Stimulated activated CD8-positive, alpha-beta memory T cell treated with anti-CD3 and anti-CD28 coated beads, Interleukin-12 subunit alpha, Interleukin-12 subunit beta, amount 100 ng/mL, for 24 hours (primary cell): ENCODE data around the gene TXNDC17.
"Not testable (repeated sequence)": the region's sequence is repeated elsewhere in the genome, so short reads cannot be mapped to it uniquely, and the experiment has no call there.

Experiments used
- DNase-seq: peaks from one replicate; pipeline ENCODE4 v3.0.0-alpha.2; 2020; ENCODE audit errors: extremely low read depth

Gene TXNDC17

DNA sequence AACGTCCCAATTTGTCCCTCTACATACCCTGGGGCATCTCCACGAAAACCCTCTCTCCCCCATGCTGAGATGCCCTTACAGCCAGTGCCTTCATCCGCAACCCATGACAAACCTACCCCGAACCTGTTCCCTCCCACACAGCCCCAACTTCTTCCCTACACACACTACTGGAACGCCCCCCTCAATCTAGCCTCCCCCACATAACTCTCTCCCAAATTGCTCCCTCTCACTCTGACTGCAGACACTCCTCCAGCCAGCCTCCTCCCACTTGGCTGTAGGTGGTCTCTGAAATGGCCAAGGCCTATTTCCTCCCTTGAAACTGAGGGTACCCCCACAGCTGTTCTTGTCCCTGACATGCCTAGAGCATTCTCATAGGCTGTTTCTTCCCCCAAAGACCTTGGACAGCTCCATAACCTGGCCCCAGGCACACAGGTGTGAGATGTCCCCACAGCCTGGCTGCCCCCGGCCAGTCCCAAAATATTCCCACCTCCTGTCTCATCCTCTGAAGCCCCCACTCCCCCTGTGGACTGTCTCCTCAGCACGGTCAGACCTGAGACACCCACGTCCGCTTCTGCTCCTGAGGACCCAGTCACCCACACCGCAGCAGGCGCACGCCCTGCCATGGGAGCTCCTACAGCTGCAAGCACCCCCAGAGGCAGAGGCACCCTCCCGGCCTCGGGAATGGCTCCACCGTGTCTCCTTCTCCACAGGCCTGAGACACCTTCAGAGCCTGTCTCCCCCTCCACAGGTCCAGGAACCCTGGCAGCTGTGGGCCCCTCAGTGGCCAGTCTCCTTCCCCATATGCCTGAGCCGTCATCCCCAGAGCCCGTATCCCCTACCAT lies 4.0 kb upstream of the TXNDC17 start:
- DNase-seq = no peak

DNA sequence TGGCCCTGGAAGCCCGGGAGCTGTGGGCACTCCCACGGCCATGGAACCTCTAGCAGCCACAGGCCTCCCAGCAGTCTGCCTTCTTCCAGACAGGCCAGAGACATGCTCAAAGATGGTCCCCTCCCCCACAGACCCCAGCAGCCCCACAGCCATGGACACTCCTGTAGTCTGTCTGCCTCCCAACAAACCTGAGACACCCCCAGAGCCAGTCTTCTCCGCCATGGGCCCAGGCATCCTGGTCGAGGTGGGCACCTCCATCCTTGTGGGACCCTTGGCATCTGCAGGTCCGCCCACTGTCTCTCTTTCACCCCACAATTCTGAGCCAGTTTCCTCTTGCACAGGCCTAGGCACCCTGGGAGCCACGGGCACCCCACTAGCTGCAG lies 3.4 kb upstream of the TXNDC17 start:
- no peak for DNase-seq

DNA sequence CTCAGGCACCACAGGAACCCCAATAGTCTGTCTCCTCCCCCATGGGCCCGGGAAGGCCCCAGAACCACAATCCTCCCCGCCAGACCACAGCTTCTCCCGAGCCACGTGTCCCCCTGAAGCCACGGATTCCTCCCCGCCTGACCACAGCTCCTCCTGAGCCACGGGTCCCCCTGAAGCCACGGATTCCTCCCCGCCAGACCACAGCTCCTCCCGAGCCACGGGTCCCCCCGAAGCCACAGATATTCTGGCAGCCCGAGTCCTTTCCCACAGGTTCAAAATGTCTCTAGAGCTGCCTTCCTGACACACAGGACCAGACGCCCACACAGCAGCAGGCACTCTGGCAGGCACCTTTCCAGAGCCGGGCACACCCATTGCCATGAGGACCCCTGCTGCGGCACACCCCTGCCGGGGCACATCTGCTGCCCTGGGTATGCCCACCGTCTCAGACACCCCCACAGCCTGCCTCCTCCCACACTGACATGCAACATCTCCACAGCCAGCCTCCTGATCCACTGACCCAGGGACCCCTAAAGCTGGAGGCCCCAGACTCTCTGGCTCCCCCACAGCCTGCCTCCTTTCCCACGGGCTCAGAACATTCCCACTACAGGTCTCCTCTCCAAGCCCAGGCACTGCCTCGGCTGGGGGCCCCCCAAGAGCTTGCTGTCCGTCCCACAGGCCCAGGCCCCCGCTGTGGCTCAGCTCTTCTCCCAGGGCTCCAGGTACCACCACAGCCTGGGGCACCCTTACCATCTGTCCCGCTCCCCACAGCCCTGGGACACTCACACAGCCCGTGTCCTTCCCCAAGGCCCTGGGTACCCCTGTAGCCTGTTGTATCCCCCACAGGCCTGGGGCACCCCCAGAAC lies 2.6 kb upstream of the TXNDC17 start:
- no peak for DNase-seq

DNA sequence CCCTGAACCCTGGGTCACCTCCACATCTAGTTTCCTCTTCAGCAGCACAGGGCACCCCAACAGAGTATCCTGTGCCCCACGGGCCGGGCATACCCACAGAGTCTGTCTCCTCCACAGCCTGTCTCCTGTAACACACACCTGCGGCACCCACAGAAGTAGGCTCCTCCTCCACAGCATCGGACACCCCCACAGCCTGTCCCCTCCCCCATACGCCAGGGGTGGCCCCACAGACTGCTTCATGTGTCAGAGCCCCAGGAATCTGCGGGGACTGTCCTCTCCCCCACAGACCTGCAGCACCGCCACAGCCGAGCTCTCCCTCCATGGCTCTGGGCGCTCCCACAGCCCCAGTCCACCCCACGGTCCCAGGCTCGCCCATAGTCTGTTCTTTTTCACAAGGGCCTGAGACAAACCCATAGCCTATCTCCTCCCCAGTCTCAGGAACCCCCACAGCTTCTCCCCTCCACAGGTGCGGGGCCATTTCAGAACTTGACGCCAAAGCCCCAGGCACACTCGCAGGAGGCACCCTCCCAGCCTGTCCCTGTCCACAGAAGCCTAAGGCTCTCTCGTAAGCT lies 1.8 kb upstream of the TXNDC17 start:
- DNase-seq = no peak

DNA sequence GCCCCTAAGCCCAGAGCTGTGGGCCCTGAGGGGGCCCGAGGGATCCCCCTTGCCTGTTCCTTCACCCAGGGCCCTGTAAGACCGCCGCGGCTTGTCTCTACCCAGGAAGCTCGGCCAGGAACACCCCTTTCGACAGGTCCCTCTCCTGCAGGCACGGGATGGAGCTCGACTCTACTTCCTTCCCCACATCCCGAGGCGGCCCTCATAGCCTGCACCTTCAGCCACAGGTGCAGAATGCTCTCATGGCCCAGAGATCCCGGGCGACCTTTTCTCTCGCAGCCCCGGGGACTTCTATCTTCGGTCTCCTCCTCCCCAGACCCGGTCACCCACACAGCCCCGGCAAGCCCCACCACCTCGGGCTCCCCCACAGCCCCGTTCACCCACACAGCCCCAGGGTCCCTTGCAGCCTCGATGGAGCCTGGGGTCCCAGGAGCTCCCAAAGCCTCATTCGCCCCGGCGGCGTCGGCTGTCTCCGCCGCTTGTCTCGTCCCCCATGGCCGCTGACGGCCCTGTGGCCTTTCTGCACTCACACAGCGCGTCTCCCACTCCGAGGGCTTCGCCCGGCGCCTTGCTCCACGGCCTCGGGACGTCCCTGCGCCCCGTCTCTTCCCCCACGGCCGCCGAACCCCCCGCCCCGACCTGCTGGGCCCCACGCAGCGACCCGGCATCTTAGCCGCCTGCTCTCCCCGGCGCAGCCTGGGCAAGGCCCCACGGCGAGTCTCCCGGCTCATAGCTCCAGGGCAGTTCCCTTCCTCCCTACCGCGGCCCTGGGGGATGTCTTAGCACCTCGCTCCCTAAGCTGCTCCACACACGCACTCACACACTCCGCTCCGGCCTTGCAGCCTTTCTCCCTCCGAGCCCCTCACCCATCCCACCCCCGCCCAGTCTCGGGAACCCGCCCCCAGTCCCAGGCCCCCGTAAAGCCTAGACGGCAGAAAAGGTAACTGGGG lies 999 bp upstream of the TXNDC17 start:
- DNase-seq = no peak

DNA sequence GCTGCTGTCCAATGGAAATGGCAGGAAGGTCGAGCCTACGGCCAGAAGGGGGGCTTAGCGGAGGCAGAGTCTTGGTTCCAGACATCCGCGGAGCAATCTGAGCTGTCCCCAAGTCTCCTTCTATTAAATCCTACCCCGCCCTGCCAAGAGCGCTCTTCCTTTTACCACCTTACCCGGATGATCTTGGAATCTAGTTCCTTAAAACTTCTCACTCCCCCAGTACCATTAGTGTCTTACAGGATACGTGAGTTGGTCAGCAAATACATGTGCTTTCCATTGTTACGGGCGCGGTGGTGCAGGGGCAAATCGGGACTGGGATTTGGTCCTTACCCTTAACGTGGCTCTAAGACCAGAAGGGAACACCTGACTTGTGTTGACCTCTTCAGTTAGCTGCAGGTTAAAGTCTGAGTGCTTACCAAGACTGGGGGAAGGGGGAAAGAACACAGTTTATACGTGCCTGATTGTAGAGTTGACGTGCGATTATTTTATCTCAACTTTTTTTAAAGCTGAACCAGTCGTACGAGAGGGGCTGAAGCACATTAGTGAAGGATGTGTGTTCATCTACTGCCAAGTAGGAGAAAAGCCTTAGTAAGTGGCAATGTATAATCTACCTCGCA lies 495 bp downstream of the TXNDC17 start:
- DNase-seq = no peak

DNA sequence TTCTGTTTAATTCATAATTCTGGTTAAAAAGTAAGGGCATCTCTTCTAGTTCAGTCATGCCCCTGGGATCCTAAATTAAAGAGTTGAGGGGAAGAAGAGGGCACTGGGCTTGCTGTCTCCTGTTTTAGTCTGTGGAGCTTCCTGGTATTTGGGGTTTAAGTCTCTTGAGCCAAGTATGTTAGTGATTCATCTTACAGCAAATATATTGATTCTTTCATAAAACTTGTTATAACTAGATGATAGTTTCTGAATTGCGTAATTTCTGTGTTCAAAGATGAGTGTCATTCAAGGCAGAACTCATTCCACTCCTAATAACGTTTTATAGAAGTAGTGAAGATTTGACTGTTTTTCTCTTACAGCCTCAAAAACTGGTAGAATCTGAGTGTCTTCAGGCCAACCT lies 1.7 kb downstream of the TXNDC17 start:
- DNase-seq = no peak

DNA sequence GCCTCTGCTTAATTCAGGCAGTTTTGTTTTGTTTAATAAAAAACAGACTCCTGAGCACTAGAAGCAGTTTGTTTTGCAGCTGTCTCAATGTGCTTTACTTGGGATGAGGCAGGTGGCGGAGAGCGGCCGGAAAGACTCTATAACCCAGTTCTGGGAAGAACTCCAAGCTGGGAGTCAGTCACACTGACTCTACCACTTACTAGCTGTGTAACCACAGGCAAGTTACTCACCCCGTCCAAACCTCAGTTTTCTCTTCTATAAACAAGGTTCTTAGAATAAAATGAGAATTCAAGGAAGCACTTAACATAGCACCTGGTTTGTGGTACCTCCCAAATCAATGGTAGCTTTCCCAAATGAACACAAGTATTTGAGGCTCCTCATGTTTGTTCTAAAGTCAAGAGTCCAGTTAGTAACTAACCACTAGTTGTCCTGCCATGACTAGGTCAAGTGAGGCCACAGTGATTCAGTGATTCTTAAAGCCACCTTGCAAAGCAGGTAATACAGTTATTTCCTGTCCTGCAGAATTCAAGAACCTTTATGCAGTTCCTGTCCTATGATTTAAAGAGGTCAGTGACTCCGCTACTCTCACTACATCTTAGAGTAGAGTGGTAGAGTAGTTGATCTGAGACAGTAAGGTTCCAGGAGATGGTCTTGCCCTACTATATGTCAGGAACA lies 2.7 kb downstream of the TXNDC17 start:
- no peak for DNase-seq

DNA sequence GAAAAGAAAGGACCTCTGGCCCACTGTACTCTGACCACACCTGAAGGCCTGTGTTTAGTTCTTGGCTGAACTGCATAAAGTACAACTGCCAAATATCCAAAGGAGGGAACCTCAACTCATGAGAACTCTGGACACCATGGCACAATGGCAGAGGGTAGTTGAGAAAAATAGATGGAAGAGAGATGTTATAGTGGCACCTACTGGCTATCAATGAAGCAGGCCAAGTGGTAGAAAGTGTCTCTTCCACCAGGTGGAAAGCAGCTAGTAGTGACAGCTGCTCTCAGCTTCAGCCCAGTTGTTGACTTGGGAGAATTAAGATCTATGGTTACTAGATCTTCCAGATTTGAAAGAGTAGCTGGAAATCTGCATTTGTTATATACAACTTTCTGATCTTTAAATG lies 7.3 kb downstream of the TXNDC17 start:
- DNase-seq = no peak

DNA sequence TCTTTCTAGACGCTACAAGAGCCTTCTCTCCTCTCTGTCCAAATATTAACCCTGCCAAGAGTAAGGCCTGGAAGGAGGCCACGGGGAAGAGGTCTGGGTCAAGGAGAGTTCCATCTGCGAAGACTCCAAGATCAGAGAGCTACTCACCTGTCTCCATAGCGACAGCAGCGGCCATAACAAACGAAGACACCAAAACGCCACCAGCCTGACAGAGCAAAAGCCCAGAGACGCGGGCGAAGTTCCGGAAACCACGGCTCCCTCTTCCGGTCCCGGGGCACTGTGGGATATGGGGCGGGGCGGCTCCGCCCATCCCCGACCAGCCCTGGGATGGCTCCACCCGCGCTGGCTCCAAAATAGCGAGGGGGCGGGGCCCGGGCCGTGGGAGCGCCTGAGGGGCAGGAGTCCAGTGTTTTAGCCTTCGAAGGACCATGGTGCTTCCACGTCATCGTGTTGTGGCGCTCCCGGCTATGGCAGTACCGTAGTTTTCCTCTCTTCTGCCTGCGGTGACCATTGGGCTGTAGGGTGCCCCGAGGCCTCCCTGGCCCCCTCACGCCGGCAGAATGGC lies 10.6 kb downstream of the TXNDC17 start, which contains the start of the genes C17orf100 and MED31:
Gene C17orf100, plus strand, starts transcription at position 409 of the 565 bp plus-strand sequence. Its CDS starts 152 bp downstream, at position 561.
Gene MED31, minus strand, starts transcription at position 252 of the 565 bp plus-strand sequence. Its CDS starts 77 bp downstream, at position 175.
- DNase-seq = peak; percentile 87

DNA sequence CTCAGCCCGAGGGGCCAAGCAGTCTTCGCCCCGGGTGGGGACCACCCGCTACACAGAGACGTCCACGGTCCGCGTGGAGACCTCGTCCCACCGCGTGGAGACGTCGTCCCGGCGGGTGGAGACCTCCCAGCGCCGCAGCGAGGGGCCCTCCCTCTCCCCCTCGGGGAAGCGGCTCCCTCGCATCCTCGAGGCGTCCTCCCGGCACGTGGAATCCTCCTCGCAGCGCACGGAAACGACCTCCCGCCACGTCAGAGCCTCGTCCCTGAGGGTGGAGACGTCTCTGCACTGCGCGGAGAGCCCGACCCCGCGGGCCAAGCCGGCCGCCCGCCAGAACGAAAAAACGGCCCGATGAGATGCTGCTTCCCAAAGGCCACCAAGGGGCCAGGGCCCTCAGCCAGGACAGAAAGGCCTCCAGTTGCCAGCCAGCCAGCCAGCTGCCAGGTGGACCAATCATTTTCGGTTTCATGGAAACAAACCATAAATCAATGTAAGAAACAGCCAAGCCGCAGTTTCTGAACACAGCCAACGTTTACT lies 11.1 kb downstream of the TXNDC17 start:
- DNase-seq = no peak

DNA sequence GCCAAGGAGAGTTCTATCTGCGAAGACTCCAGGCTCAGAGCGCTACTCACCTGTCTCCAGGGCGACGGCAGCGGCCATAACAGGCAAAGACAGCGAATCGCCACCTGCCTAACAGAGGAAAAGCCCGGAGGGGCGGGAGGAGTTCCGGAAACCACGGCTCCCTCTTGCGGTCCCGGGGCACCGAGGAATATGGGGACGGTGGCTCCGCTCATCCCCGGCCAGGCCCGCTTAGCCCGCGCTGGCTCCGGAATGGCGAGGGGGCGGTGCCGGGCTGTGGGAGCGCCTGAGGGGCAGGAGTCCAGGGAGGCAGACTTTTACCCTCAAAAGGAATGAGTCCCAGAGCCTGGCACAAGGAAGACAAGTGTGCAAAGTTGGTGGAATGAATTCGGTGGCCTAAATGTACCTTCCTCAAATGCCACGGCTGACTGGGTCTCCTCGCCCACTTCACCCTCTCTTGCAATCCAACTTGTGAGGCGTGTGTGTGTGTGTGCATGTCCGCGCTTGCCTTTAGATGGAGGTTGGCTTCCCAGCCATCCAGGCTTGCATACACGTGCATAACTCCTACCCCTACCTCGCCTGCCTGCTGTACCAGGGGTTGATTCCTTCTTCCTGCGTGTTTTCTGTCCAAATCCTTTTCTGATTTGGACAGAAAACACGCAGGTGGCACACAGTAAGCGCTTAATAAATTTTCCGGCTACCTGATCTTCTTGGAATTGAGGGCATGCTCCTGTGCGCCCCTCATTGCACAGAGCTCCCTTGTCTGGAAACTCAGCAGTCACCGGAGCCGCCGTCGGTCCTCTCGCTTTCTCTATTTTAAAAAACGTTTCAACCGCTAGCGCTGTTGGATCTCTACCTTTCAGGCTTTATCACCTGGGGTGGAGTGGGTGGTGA lies 14.2 kb downstream of the TXNDC17 start:
- DNase-seq = no peak

DNA sequence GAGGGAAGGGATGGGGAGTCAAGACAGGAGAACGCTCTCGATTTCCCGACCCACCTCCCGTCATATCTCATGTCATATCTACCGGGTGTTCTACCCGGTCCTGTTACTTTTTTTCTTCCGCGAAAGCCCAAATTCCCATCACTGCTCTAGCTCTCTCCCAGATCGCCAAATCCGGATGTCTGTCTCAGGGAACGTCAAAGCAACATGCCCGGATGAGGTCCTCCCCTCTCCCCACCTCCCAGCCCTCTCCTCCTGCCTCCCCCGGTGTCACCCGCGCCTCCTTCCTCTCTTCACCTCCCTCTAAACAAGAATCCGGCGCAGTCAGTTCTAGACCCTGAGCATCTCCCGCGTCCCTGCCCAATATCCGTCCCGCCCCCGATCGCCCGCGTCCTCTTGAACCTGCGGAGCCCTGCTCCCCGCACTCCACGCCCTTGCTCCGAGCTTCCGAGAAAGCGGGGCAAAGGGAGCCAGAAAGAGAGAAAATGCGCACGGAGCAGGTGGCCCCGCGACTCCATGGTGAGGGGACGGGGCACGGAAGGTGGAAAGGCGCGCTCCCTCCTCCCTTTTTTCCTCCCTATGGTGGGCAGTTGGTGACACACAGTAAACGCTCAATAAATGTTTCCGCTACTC lies 15.0 kb downstream of the TXNDC17 start:
- DNase-seq = not testable (repeated sequence)

DNA sequence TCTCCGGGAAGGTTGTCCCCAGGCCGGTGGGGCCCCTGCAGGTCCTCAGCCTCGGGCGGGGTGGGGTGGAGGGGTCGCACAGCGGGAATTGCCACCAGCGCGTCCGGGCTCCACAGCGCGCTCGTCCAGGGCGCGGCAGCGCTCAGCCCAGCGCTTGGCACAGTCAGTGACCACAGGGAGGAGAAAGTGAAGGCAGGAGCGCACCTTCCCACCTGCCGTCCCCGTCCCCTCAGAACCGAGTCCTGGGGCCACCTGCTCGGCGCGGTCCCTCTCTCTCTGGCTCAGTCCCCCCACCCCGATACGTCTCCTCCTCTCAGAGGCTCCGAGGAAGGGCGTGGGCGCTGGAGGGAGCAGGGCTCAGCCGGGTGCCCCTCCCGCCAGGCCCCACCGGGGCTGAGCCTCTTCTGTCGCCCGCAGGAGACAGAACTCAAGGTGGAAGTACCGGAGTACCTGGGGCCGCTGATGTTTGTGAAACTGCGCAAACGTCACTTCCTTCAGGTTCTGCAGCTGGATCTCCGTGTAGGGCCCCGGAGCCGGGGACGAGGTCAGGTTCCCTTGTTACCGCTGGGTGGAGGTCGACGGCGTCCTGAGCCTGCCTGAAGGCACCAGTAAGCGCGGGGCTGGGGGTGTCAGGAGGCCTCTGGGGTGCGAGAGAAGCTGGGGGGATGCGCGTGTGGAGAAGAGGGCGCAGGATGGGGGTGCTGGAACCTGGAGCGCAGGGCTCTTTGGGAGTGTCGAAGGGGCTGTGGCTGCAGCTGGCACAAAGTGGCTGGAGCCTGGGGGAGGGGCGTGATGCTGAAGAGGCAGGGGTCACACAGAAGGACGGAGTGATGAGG lies 16.2 kb downstream of the TXNDC17 start:
- DNase-seq = not testable (repeated sequence)

DNA sequence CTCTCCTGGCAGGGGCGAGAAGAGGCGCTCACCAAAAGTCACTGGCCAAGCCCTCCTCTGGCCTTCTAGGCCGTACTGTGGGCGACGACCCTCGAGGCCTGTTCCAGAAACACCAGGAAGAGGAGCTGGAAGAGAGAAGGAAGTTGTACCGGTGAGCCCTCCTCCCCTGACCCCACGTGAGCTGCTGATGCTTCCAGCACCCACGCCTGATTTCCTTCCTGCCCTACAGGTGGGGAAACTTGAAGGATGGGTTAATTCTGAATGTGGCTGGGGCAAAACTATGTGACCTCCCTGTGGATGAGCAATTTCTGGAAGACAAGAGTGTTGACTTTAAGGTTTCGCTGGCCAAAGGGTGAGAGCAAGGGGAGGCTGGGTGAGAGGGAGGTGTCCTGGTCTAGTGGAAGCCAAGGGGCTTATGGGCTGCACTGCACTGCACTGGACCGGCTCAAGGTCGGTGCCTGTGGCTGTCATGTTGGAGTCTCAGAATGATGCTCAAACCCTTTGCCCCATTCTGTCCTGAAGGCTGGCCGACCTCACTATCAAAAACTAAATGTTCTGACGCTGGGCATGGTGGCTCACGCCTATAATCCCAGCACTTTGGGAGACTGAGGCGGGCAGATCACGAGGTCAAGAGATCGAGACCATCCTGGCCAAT lies 16.9 kb downstream of the TXNDC17 start:
- DNase-seq = no peak

DNA sequence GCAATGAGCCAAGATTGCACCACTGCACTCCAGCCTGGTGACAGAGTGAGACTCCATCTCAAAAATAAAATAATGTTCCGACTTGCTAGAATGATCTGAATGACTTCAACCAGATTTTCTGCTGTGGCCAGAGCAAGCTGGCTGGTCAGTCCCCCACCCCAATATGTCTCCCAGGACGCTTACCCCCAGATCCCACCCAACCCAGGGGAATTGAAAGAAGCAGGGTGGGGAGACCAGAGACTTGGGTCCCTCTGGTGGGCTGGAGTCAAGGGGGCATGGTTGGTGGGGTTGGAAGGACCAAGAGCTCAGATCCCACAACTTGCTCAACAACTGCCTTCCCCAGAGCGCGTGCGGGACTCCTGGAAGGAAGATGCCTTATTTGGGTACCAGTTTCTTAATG lies 17.6 kb downstream of the TXNDC17 start:
- not testable (repeated sequence) for DNase-seq

DNA sequence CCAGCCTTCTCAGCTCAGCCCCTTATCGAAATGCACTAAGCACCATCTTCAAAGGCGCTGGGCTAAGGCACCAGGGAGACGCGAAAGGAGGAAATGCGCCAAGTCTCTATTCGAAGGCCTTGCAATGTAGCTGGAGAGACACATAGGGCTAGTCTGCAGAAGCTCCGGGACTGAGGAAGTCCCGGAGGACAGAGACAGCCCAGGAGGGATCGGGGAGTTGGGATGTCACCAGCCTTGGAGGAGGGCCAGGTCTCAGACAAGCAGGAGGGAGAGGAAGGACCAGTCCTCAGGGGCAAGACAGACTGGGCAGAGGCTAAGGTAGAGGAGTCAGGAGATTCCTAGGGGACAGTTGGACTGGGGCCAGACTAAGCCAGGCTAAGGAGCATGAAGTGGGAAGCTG lies 19.2 kb downstream of the TXNDC17 start:
- DNase-seq = no peak
